IMR-90 (cell line): ENCODE results near the gene DPP8. TPM values are rescaled to one million over a fixed set of nuclear protein-coding genes. Genes with fewer than 3 reads are reported as not detected.

Experiments
- ATAC-seq: fragments of 200-7000 bp; cut with Tn5 transposase; 2 replicates; pipeline ENCODE4 v1.9.1; 2020; ENCODE audit warnings: low read depth, mild to moderate bottlenecking, moderate library complexity
- BruUV-seq: library from RNA; stranded (reverse); fragments of 400-500 nt; replicated peaks from 2 replicates; lab custom pipeline; 2021; lab: Mats Ljungman, UMichigan
- CTCF ChIA-PET: fragments of 300-600 bp; formaldehyde crosslinking; extraction: SDS; loops from one replicate; lab custom pipeline; 2021; ENCODE audit warnings: antibody characterized with exemption; lab: Yijun Ruan, JAX
- POLR2A ChIA-PET: fragments of 300-600 bp; sonication (Branson Sonifier 250); formaldehyde crosslinking; loops from one replicate; lab custom pipeline; 2022; ENCODE audit warnings: antibody characterized with exemption; ENCODE audit not compliant: unreplicated experiment; lab: Charles Lee
- DNase-seq: peaks from one replicate; pipeline ENCODE4 v3.0.0; 2013
- H2AFZ ChIP-seq: replicated peaks from 2 replicates; pipeline ENCODE3; 2013; ENCODE audit warnings: low read length, mild to moderate bottlenecking; ENCODE audit not compliant: poor library complexity
- H2AK5ac ChIP-seq: 2 replicates; pipeline ENCODE4 v1.6.1; 2013; ENCODE audit warnings: low read depth, low read length, inconsistent platforms
- H2AK9ac ChIP-seq: replicated peaks from 2 replicates; pipeline ENCODE3; 2013; ENCODE audit warnings: mild to moderate bottlenecking, low read depth, low read length, moderate library complexity; ENCODE audit not compliant: poor library complexity
- H2BK120ac ChIP-seq: 2 replicates; pipeline ENCODE4 v1.6.1; 2013; ENCODE audit warnings: low read depth, low read length, inconsistent platforms
- H2BK15ac ChIP-seq: 3 replicates; pipeline ENCODE4 v1.6.1; 2013; ENCODE audit warnings: low read depth, low read length, inconsistent platforms
- H2BK20ac ChIP-seq: 2 replicates; pipeline ENCODE4 v1.6.1; 2013; ENCODE audit warnings: low read depth, mild to moderate bottlenecking, inconsistent platforms, low read length, moderate library complexity
- H2BK5ac ChIP-seq: 2 replicates; pipeline ENCODE4 v1.6.1; 2013; ENCODE audit warnings: mild to moderate bottlenecking, low read depth, low read length, inconsistent platforms; ENCODE audit not compliant: poor library complexity, severe bottlenecking
- H3K14ac ChIP-seq: replicated peaks from 2 replicates; pipeline ENCODE4 v1.6.1; 2013; ENCODE audit warnings: low read depth, low read length, inconsistent platforms
- H3K18ac ChIP-seq: 2 replicates; pipeline ENCODE4 v1.6.1; 2013; ENCODE audit warnings: low read depth, low read length, control low read depth
- H3K23ac ChIP-seq: 2 replicates; pipeline ENCODE4 v1.6.1; 2013; ENCODE audit warnings: low read depth, low read length, inconsistent platforms
- H3K27ac ChIP-seq: 2 replicates; pipeline ENCODE4 v1.5.1; 2013; ENCODE audit warnings: mild to moderate bottlenecking, control low read depth, low read length; ENCODE audit not compliant: insufficient read depth
- H3K27me3 ChIP-seq: 2 replicates; pipeline ENCODE4 v1.6.1; 2013; ENCODE audit warnings: low read length; ENCODE audit not compliant: control insufficient read depth, insufficient read depth
- H3K36me3 ChIP-seq: 2 replicates; pipeline ENCODE4 v1.6.1; 2013; ENCODE audit warnings: low read length, mixed read lengths; ENCODE audit not compliant: control insufficient read depth, insufficient read depth
- H3K4ac ChIP-seq: 2 replicates; pipeline ENCODE4 v1.6.1; 2013; ENCODE audit warnings: low read depth, low read length, inconsistent platforms
- H3K4me1 ChIP-seq: 2 replicates; pipeline ENCODE4 v1.6.1; 2013; ENCODE audit warnings: low read length, mixed read lengths; ENCODE audit not compliant: control insufficient read depth, insufficient read depth
- H3K4me2 ChIP-seq: 2 replicates; pipeline ENCODE4 v1.6.1; 2013; ENCODE audit warnings: low read depth, mild to moderate bottlenecking, control low read depth, low read length, moderate library complexity
- H3K4me3 ChIP-seq: 2 replicates; pipeline ENCODE4 v1.5.1; 2013; ENCODE audit warnings: low read depth, mild to moderate bottlenecking, control low read depth, low read length, moderate library complexity; ENCODE audit not compliant: insufficient read depth
- H3K56ac ChIP-seq: 2 replicates; pipeline ENCODE4 v1.6.1; 2013; ENCODE audit warnings: low read length, inconsistent platforms; ENCODE audit not compliant: insufficient read depth; ENCODE audit errors: extremely low read depth
- H3K79me1 ChIP-seq, 2 experiments: 2 replicates each; pipeline ENCODE4 v1.6.1; 2013; ENCODE audit warnings: low read length in 2 of 2, inconsistent platforms in 1 of 2, low read depth in 1 of 2
- H3K9ac ChIP-seq: 2 replicates; pipeline ENCODE4 v1.6.1; 2013; ENCODE audit warnings: low read depth, low read length, control low read depth
- H3K9me1 ChIP-seq: 2 replicates; pipeline ENCODE4 v1.6.1; 2013; ENCODE audit warnings: low read length, inconsistent platforms; ENCODE audit not compliant: insufficient read depth
- H3K9me3 ChIP-seq: 2 replicates; pipeline ENCODE4 v1.6.1; 2013; ENCODE audit warnings: low read length; ENCODE audit not compliant: control insufficient read depth, insufficient read depth
- H4K20me1 ChIP-seq: 2 replicates; pipeline ENCODE4 v1.6.1; 2013; ENCODE audit warnings: low read length, inconsistent platforms; ENCODE audit not compliant: insufficient read depth
- H4K5ac ChIP-seq: 2 replicates; pipeline ENCODE4 v1.6.1; 2013; ENCODE audit warnings: mild to moderate bottlenecking, low read depth, low read length, control low read depth
- H4K8ac ChIP-seq, 2 experiments: 2 replicates each; pipeline ENCODE4 v1.6.1; 2013; ENCODE audit warnings: low read depth in 2 of 2, low read length in 2 of 2, control low read depth in 1 of 2, inconsistent platforms in 1 of 2
- H4K91ac ChIP-seq: 2 replicates; pipeline ENCODE4 v1.6.1; 2013; ENCODE audit warnings: low read depth, low read length, inconsistent platforms; ENCODE audit not compliant: insufficient read depth
- BHLHE40 ChIP-seq: fragments of 150-350 bp; IDR thresholded peaks from 2 replicates; pipeline ENCODE4 v1.6.1; 2016; ENCODE audit warnings: mild to moderate bottlenecking, low read depth, low read length
- CEBPB ChIP-seq: IDR thresholded peaks from 2 replicates; pipeline ENCODE4 v1.6.1; 2012; ENCODE audit warnings: low read depth, low read length, improper control_type of control experiment
- CHD1 ChIP-seq: IDR thresholded peaks from 2 replicates; pipeline ENCODE4 v1.6.1; 2012; ENCODE audit warnings: low read depth, low read length, improper control_type of control experiment
- FOS ChIP-seq: fragments of 150-350 bp; IDR thresholded peaks from 2 replicates; pipeline ENCODE4 v1.6.1; 2016; ENCODE audit warnings: low read depth, low read length
- MAFK ChIP-seq: IDR thresholded peaks from 2 replicates; pipeline ENCODE4 v1.6.1; 2012; ENCODE audit warnings: low read depth, low read length, improper control_type of control experiment
- MAZ ChIP-seq: IDR thresholded peaks from 2 replicates; pipeline ENCODE4 v1.6.1; 2012; ENCODE audit warnings: low read depth, mild to moderate bottlenecking, low read length, improper control_type of control experiment, moderate library complexity, borderline replicate concordance
- MXI1 ChIP-seq: IDR thresholded peaks from 2 replicates; pipeline ENCODE4 v1.6.1; 2012; ENCODE audit warnings: low read depth, mild to moderate bottlenecking, low read length, moderate library complexity, borderline replicate concordance
- NFE2L2 ChIP-seq: fragments of 150-350 bp; IDR thresholded peaks from 2 replicates; pipeline ENCODE4 v1.6.1; 2016; ENCODE audit warnings: low read depth, mild to moderate bottlenecking, low read length
- POLR2A ChIP-seq: IDR thresholded peaks from 2 replicates; pipeline ENCODE4 v1.6.1; 2012; ENCODE audit warnings: mild to moderate bottlenecking, low read depth, low read length
- RAD21 ChIP-seq: IDR thresholded peaks from 2 replicates; pipeline ENCODE4 v1.6.1; 2012; ENCODE audit warnings: low read length, improper control_type of control experiment
- RCOR1 ChIP-seq: IDR thresholded peaks from 2 replicates; pipeline ENCODE4 v1.6.1; 2012; ENCODE audit warnings: mild to moderate bottlenecking, low read length, improper control_type of control experiment; ENCODE audit not compliant: insufficient replicate concordance
- RFX5 ChIP-seq: IDR thresholded peaks from 2 replicates; pipeline ENCODE4 v1.8.0; 2012; ENCODE audit warnings: low read depth, mild to moderate bottlenecking, low read length, moderate library complexity
- SMC3 ChIP-seq: fragments of 150-350 bp; IDR thresholded peaks from 2 replicates; pipeline ENCODE4 v1.6.1; 2016; ENCODE audit warnings: low read depth, mild to moderate bottlenecking, antibody characterized with exemption, low read length, moderate library complexity
- WGBS, 2 experiments: methylation state at CpG; one replicate each; pipeline versions ENCODE4 v1.1.5 to v1.1.7; 2013; ENCODE audit warnings: missing lambda C conversion rate in 2 of 2; ENCODE audit not compliant: insufficient read length in 1 of 2; ENCODE audit errors: extremely low coverage in 2 of 2; 5-methylcytosine and 5-hydroxymethylcytosine counted together
- dilution Hi-C: fragments of 300-500 bp; cut with HindIII; formaldehyde crosslinking; loops from one replicate; pipeline ENCODE4 v1.14.3; 2018; ENCODE audit warnings: low sequenced_read_pairs; ENCODE audit not compliant: unreplicated experiment
- in situ Hi-C: fragments of 300-500 bp; cut with MboI; formaldehyde crosslinking; loops from 3 replicates; pipeline ENCODE4 v1.14.3; 2019; ENCODE audit warnings: low sequenced_read_pairs, inconsistent platforms, mixed read lengths
- intact Hi-C: fragments of 100-400 bp; cut with micrococcal nuclease; formaldehyde crosslinking; loops from 2 replicates; pipeline ENCODE4 v1.10.0; 2022
- polyA plus RNA-seq, 3 experiments: library from polyadenylated mRNA; depleted of rRNA; stranded (reverse); fragments of >200 nt; gene quantifications; 2 replicates each; pipeline ENCODE4 v1.2.3, GENCODE V29; 2012; ENCODE audit warnings: low replicate concordance in 1 of 3
- total RNA-seq: library from RNA; depleted of rRNA; stranded (reverse); fragments of >200 nt; gene quantifications from 2 replicates; pipeline ENCODE4 v1.2.3, GENCODE V29; 2012
- TF ChIP-seq, protein P1 (sequence below): fragments of 150-350 bp; IDR thresholded peaks from 2 replicates; pipeline ENCODE4 v1.6.1; 2016; ENCODE audit warnings: low read depth, mild to moderate bottlenecking, low read length, moderate library complexity, borderline replicate concordance
- TF ChIP-seq, protein P2 (sequence below): fragments of 150-350 bp; IDR thresholded peaks from 2 replicates; pipeline ENCODE4 v1.6.1; 2017; ENCODE audit warnings: mild to moderate bottlenecking, antibody characterized with exemption, low read length, low read depth
- TF ChIP-seq, protein P3 (sequence below): conservative IDR thresholded peaks from 2 replicates; pipeline ENCODE4 v1.5.1; 2012; ENCODE audit warnings: mild to moderate bottlenecking, low read depth, low read length, improper control_type of control experiment

DPP8 gene
- total and polyA plus RNA-seq, 2 of the 4 experiments (the other 2 are of a cell fraction): 10.7 to 29.4 TPM

DNA sequence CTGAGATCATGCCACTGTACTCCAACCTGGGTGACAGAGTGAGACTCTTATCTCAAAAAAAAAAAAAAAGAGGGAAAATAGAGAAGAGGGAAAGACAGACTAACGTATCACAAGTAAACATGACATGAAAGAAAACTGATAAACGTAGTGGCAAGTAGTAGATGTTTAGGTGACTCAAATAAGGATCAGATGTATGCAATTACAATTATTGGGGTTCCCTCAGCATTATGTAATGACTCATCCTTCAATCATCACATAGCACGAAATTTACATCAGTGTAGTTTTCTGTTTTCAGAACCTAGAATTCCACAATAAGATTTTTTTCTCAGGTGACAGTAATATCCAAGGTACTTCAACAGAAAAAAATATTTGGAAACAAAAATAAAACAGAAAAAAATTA, 46.6 kb downstream of the DPP8 start:
- H2BK5ac ChIP-seq: no peak overlapping the region
- no peaks in the 10 kb centered on the region for H4K20me1 ChIP-seq
- no peak overlapping the region for H3K27ac ChIP-seq
- H3K9ac ChIP-seq: no peak overlapping the region
- no peak overlapping the region for H3K56ac ChIP-seq
- no TSS peak for BruUV-seq
- no peak overlapping the region for H3K4ac ChIP-seq
- H3K14ac ChIP-seq: no peak overlapping the region
- no peak overlapping the region for H3K18ac ChIP-seq
- H2AK5ac ChIP-seq: no peak overlapping the region
- intact Hi-C loops: no loop called here
- no peaks in the 10 kb centered on the region for H3K9me3 ChIP-seq
- H3K27me3 ChIP-seq: no peaks in the 10 kb centered on the region
- H4K91ac ChIP-seq: no peak overlapping the region
- ChIA-PET POLR2A (no interaction called here), CTCF (no interaction called here)
- no peak overlapping the region for H2BK20ac ChIP-seq
- H4K8ac ChIP-seq: no peak overlapping the region
- no peaks in the 10 kb centered on the region; the same call in 1 of the 2 replicates for H3K9me1 ChIP-seq
- no peak overlapping the region for H2AFZ ChIP-seq
- no peak for TF ChIP-seq CEBPB
- TF ChIP-seq, protein P1, sequence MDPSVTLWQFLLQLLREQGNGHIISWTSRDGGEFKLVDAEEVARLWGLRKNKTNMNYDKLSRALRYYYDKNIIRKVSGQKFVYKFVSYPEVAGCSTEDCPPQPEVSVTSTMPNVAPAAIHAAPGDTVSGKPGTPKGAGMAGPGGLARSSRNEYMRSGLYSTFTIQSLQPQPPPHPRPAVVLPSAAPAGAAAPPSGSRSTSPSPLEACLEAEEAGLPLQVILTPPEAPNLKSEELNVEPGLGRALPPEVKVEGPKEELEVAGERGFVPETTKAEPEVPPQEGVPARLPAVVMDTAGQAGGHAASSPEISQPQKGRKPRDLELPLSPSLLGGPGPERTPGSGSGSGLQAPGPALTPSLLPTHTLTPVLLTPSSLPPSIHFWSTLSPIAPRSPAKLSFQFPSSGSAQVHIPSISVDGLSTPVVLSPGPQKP: no peak
- no peak for TF ChIP-seq CHD1
- TF ChIP-seq FOS: no peak
- TF ChIP-seq NFE2L2: no peak
- TF ChIP-seq RFX5: no peak
- no peak for TF ChIP-seq RAD21
- TF ChIP-seq MAZ: no peak
- TF ChIP-seq, protein P2, sequence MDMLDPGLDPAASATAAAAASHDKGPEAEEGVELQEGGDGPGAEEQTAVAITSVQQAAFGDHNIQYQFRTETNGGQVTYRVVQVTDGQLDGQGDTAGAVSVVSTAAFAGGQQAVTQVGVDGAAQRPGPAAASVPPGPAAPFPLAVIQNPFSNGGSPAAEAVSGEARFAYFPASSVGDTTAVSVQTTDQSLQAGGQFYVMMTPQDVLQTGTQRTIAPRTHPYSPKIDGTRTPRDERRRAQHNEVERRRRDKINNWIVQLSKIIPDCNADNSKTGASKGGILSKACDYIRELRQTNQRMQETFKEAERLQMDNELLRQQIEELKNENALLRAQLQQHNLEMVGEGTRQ: no peak
- TF ChIP-seq MXI1: no peak
- TF ChIP-seq, protein P3, sequence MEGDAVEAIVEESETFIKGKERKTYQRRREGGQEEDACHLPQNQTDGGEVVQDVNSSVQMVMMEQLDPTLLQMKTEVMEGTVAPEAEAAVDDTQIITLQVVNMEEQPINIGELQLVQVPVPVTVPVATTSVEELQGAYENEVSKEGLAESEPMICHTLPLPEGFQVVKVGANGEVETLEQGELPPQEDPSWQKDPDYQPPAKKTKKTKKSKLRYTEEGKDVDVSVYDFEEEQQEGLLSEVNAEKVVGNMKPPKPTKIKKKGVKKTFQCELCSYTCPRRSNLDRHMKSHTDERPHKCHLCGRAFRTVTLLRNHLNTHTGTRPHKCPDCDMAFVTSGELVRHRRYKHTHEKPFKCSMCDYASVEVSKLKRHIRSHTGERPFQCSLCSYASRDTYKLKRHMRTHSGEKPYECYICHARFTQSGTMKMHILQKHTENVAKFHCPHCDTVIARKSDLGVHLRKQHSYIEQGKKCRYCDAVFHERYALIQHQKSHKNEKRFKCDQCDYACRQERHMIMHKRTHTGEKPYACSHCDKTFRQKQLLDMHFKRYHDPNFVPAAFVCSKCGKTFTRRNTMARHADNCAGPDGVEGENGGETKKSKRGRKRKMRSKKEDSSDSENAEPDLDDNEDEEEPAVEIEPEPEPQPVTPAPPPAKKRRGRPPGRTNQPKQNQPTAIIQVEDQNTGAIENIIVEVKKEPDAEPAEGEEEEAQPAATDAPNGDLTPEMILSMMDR: no peak
- TF ChIP-seq BHLHE40: no peak
- no peak for TF ChIP-seq SMC3
- no peak for TF ChIP-seq POLR2A
- no peak for TF ChIP-seq MAFK
- TF ChIP-seq RCOR1: no peak
- no peak overlapping the region for H2AK9ac ChIP-seq
- no CpG with 5 or more reads among the region's 3 CpGs for WGBS, 2 experiments
- H3K4me3 ChIP-seq: no peak overlapping the region
- no peak overlapping the region for H4K5ac ChIP-seq
- no peak overlapping the region for H2BK15ac ChIP-seq
- no peak overlapping the region for H3K4me2 ChIP-seq
- peaks cover 12 to 13% of the 10 kb centered on the region in 2 experiments; a peak in 3 of 4 replicates for H3K79me1 ChIP-seq
- H3K23ac ChIP-seq: no peak overlapping the region
- dilution Hi-C loops: no loop called here
- ATAC-seq (no peak), DNase-seq (peak; percentile 15)
- peaks cover 5% of the 10 kb centered on the region for H3K4me1 ChIP-seq
- in situ Hi-C loops: no loop called here
- peaks cover 37% of the 10 kb centered on the region for H3K36me3 ChIP-seq
- no peak overlapping the region for H2BK120ac ChIP-seq
